GM12874 (cell line): Measurements from ENCODE around the gene HEPH.

ENCODE experiments used
- TF ChIP-seq, protein P1 (sequence below): IDR thresholded peaks from 2 replicates; pipeline ENCODE4 v1.5.1; 2011; ENCODE audit warnings: low read depth, mild to moderate bottlenecking, control low read depth, low read length, moderate library complexity; ENCODE audit not compliant: insufficient read depth

Gene HEPH

DNA sequence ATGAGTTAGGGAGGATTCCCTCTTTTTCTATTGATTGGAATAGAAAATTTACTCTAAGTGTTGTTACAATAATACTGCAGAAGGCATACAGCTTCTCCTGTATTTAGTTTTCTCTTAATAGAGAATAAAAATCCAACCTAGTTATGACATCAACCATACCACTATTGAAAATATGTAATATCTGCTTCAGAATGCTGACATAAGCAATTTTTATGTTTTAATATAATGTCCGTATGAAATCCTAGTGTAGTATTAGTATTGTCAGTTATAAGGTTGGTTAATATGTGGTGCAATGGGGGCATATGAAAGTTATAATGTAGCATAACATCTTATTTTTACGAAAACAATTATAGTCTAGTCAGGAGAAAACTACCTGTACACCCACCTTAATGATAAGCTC is 68.2 kb downstream of the HEPH start:
- TF ChIP-seq, protein P1, sequence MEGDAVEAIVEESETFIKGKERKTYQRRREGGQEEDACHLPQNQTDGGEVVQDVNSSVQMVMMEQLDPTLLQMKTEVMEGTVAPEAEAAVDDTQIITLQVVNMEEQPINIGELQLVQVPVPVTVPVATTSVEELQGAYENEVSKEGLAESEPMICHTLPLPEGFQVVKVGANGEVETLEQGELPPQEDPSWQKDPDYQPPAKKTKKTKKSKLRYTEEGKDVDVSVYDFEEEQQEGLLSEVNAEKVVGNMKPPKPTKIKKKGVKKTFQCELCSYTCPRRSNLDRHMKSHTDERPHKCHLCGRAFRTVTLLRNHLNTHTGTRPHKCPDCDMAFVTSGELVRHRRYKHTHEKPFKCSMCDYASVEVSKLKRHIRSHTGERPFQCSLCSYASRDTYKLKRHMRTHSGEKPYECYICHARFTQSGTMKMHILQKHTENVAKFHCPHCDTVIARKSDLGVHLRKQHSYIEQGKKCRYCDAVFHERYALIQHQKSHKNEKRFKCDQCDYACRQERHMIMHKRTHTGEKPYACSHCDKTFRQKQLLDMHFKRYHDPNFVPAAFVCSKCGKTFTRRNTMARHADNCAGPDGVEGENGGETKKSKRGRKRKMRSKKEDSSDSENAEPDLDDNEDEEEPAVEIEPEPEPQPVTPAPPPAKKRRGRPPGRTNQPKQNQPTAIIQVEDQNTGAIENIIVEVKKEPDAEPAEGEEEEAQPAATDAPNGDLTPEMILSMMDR = no peak

DNA sequence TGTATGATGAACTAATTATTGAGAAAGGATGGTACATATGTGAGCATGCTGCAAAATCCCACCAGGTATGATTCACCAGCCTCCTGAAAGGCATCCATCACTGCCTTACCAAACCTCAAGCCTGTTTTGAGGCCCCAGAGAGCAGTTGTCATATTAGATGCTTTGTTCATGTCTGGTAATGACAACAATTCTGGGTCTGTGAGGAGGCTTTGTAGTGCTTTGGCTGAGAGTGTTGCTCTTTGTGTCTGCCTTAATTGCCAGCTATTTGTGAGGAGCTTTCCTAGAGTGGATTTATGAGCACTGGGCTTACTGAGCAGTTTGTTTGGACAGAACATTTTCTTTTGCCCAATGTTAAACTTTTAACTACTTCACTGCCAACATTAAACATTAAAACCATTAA is 69.2 kb downstream of the HEPH start:
- TF ChIP-seq, protein P1 = no peak

DNA sequence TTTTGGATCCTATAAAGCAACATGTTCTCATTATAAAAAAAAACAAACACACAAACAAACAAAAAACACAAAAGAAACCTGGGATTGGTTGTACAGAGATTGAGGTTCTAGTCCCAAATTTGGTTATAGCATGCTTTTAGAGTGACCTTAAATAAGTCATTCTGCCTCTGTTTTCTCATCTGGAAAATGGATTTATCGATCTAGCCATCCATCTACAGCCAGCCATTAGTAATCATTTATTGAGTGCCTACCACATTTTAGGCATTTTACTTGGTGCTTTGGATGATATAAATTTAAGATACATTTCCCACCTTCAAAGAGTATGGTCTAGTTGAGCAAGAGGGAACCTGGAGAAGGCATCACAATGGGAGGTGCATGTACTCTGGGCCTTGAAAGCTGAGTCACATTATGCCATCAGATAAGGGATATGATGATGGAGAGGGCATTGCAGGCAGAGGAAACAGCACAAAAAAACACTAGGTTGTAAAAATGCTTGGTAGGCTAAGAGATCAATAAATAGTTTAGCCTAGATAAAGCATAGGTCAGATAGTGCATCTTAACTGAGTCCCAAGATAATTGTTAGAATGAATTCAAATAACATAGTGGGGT is 91.4 kb downstream of the HEPH start:
- TF ChIP-seq, protein P1 = no peak

DNA sequence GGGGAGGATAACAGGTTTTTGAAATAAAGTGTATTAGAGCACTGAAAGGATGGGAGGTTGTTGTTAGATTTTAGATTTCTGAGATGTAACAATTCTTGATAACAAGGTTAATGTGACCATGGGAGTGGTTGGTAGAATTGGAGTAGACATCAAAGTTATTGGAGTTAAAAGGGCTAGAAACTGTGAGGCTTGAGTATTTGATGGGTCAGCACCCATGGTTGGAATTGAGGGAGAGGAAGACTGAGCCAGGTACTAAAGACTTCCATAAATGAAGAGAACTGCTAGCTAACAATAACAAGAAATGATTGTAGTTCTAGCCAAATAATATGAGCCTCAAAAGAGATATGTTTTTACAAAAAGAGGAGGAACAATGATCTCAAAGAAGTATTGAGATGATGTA is 98.8 kb downstream of the HEPH start:
- TF ChIP-seq, protein P1 = no peak
